Nucleus accumbens (tissue), 56 donors: ENCODE results near the gene SPRED2.
"Not testable (repeated sequence)": the region's sequence is repeated elsewhere in the genome, so short reads cannot be mapped to it uniquely, and the experiment has no call there.

ENCODE experiments used
- DNase-seq, 56 donors: peaks; one replicate each; lab custom pipeline; 2025; lab: John Stamatoyannopoulos, UW

The SPRED2 gene

GRCh38 chr2:65349863-65350262 lies 82.5 kb downstream of the SPRED2 start:
- DNase-seq: peak in 3 of 56 donors; percentile 2 to 19 (median 9)

GRCh38 chr2:65347913-65348312 lies 84.5 kb downstream of the SPRED2 start:
- no peak for DNase-seq

GRCh38 chr2:65345631-65346030 lies 86.8 kb downstream of the SPRED2 start:
- no peak for DNase-seq

- no peak for DNase-seq
These were observed 87.7 kb downstream of the SPRED2 start for GRCh38 chr2:65344689-65345088.

- DNase-seq: no peak
These were observed 88.2 kb downstream of the SPRED2 start for GRCh38 chr2:65344182-65344581.

- DNase-seq: no peak
These were observed 89.0 kb downstream of the SPRED2 start for GRCh38 chr2:65343386-65343785.

- no peak for DNase-seq
These were observed 91.3 kb downstream of the SPRED2 start for GRCh38 chr2:65340898-65341681.

GRCh38 chr2:65339648-65340047 lies 92.8 kb downstream of the SPRED2 start:
- no peak for DNase-seq

GRCh38 chr2:65338830-65339495 lies 93.4 kb downstream of the SPRED2 start:
- DNase-seq: not testable (repeated sequence)

- DNase-seq: not testable (repeated sequence)
These were observed 94.5 kb downstream of the SPRED2 start for GRCh38 chr2:65337915-65338314.

GRCh38 chr2:65334714-65335113 lies 97.7 kb downstream of the SPRED2 start:
- DNase-seq: no peak

- DNase-seq: no peak
These were observed 100.9 kb downstream of the SPRED2 start for GRCh38 chr2:65331336-65332025.

GRCh38 chr2:65329525-65329924 lies 102.9 kb downstream of the SPRED2 start:
- DNase-seq: no peak

GRCh38 chr2:65326276-65326675 lies 106.1 kb downstream of the SPRED2 start:
- DNase-seq: no peak

- DNase-seq: no peak
These were observed 107.3 kb downstream of the SPRED2 start for GRCh38 chr2:65325066-65325465.

- no peak for DNase-seq
These were observed 111.5 kb downstream of the SPRED2 start for GRCh38 chr2:65320946-65321345.

- DNase-seq: no peak
These were observed 112.2 kb downstream of the SPRED2 start for GRCh38 chr2:65320042-65320725.

- DNase-seq: no peak
These were observed 112.7 kb downstream of the SPRED2 start for GRCh38 chr2:65319674-65320041.

GRCh38 chr2:65319072-65319673 lies 113.2 kb downstream of the SPRED2 start:
- no peak for DNase-seq

- no peak for DNase-seq
These were observed 114.6 kb downstream of the SPRED2 start for GRCh38 chr2:65317841-65318240.
